Measurements from ENCODE around the gene STUM.

- TF ChIP-seq CTCF (conservative IDR thresholded peaks at IDR 0.05 in 1 of 2, IDR thresholded peaks at IDR 0.05 in 1 of 2; ENCODE audit: extremely low read depth in 1 of 2, insufficient read depth in 1 of 2, low read depth in 1 of 2, low read length in 2 of 2): peak in 1 of 2 donors; percentile 33
- no peak for TF ChIP-seq EZH2 (IDR thresholded peaks at IDR 0.05; ENCODE audit: borderline replicate concordance, low read length)
Observed at GRCh38 chr1:226549937-226550671, 1.5 kb downstream of the STUM start.
